Subcutaneous adipose tissue (tissue), 4 donors: ENCODE results near the gene NRXN2. TPM values are rescaled to one million over a fixed set of nuclear protein-coding genes. Genes with fewer than 3 reads are reported as not detected.

ENCODE experiments used
- CTCF ChIP-seq: fragments of 450-650 bp; IDR thresholded peaks from one replicate; pipeline ENCODE4 v1.5.1; 2016; ENCODE audit warnings: low read depth, mild to moderate bottlenecking, control low read depth, antibody characterized with exemption, moderate library complexity
- total RNA-seq, 4 donors: library from RNA; depleted of rRNA; stranded (reverse); fragments of >200 nt; gene quantifications; one replicate each; pipeline ENCODE4 v1.1.0, GENCODE V29; 2016

The NRXN2 gene
- total RNA-seq, 4 donors from 2014 or later, result 0.16 to 7.0 (median 2.9) TPM

DNA sequence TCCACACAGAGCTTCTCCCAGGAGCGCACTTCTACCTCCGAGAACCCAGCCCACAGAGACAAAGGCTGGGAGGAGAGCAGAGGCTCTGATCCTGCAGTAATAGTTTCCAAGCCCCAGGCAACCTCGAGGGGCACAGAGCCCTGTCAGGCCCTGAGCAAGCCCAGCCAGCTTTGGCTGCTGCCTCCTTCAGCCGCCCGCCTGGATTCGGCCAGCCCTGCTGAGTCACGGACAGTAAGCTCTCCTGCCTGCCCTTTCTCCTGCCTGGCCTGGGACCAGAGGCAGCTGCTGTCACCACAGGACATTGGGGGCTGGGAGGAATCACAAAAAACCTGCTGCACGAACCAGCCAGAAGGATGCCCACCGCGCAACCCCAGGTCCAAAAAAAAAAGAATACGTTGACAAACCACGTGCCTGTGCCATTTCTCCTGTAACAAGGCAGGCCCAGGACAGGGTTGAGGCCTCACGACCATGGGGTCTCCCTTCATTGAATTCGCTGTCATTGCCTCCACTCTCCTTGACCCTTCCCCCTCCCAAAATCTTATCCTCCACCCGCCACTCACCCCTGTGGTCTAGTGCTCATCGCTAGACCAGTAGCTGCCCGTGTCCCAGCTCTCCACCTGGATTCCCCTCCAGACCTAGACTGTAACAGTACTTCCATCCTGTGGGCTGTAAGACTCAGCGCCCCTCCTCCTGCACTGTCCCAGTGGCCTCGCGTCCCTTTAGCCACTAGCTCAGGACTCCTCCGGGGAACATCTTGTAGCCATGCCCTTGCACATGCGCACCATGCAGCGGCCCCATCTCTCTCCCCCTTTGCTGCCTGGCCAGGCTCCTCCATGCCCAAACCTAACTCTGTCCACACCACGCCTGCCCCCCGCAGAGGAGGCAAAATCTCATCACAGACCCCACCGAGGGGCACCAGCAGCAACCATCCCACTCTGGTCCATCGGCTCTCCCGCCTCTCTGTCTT, 139.4 kb downstream of the NRXN2 start:
- TF ChIP-seq CTCF, result no peak

GRCh38 chr11:64582885-64583284, 140.1 kb downstream of the NRXN2 start:
- TF ChIP-seq CTCF, result no peak

DNA sequence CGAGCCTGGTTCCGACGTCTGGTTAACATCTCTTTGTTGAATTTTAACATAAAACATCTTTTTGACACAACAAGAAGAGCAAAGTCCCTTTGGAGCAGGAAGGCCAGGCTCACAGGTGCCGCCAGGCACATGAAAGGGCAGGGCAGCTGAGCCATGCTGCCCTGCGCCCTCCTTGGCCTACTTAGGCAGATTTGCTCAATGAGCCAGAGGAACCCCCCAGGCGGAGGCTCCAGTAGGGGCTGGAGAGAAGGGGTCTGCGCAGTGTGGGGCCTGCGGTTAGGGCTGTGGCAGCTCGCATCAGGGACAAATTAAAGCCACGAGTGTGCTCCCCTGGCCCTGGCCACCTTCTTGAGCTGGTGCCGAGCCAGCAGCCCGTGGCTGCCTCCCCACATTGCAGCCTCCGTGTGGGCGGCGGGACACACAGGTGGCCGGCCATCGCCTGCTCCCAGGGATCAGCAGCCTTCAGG, 141.9 kb downstream of the NRXN2 start:
- no peak for TF ChIP-seq CTCF

GRCh38 chr11:64580412-64580811, 142.6 kb downstream of the NRXN2 start:
- TF ChIP-seq CTCF, result no peak

GRCh38 chr11:64577202-64577601, 145.8 kb downstream of the NRXN2 start:
- TF ChIP-seq CTCF, result no peak

- TF ChIP-seq CTCF, result no peak
Observed at GRCh38 chr11:64572143-64572542, 150.9 kb downstream of the NRXN2 start.

- TF ChIP-seq CTCF, result no peak
Observed at GRCh38 chr11:64571410-64572091, 151.4 kb downstream of the NRXN2 start.
